ENCODE results near the gene CCDC24.

DNA sequence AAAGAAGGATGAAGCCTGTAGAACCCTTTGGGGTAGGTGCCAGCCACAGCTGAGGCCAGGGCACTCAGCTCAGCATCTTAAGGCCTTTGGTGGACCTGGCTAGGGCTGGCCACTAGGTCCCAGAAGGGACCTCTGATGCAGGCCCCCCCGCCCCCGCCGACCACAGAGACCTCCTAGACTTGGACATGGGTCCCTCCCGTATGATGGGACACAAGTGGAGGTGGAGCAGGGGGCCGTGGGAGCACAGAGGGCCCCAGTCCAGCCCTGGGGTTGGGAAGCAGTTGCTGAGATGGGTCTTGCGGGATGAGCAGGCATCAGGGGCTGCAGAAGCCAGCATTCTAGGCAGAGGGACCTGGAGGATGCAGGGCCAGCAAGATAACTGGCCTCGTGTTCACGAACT is 9.2 kb upstream of the CCDC24 start:
- TF ChIP-seq, protein P1, sequence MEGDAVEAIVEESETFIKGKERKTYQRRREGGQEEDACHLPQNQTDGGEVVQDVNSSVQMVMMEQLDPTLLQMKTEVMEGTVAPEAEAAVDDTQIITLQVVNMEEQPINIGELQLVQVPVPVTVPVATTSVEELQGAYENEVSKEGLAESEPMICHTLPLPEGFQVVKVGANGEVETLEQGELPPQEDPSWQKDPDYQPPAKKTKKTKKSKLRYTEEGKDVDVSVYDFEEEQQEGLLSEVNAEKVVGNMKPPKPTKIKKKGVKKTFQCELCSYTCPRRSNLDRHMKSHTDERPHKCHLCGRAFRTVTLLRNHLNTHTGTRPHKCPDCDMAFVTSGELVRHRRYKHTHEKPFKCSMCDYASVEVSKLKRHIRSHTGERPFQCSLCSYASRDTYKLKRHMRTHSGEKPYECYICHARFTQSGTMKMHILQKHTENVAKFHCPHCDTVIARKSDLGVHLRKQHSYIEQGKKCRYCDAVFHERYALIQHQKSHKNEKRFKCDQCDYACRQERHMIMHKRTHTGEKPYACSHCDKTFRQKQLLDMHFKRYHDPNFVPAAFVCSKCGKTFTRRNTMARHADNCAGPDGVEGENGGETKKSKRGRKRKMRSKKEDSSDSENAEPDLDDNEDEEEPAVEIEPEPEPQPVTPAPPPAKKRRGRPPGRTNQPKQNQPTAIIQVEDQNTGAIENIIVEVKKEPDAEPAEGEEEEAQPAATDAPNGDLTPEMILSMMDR (conservative IDR thresholded peaks at IDR 0.05; ENCODE audit: low read length) = no peak
- TF ChIP-seq EZH2phosphoT487 (IDR thresholded peaks at IDR 0.05; ENCODE audit: borderline replicate concordance) = no peak

Data from Loucy (cell line).